CD4-positive, alpha-beta T cell (primary cell): ENCODE data around the gene TREH. TPM values are rescaled to one million over a fixed set of nuclear protein-coding genes. Genes with fewer than 3 reads are reported as not detected.
A peak's percentile ranks its signal among the peaks of the same experiment; 100 is the strongest.
"Not testable (repeated sequence)": the region's sequence is repeated elsewhere in the genome, so short reads cannot be mapped to it uniquely, and the experiment has no call there.

Source experiments
- ATAC-seq: fragments of 200-7000 bp; cut with Tn5 transposase; one replicate; pipeline ENCODE4 v1.10.0; 2022; ENCODE audit warnings: mild to moderate bottlenecking; ENCODE audit not compliant: poor library complexity
- CTCF ChIA-PET: fragments of 350-600 bp; sonication (Branson Sonifier 250); formaldehyde crosslinking; loops from one replicate; lab custom pipeline; 2021; ENCODE audit warnings: antibody characterized with exemption, inconsistent platforms; lab: Charles Lee
- POLR2A ChIA-PET: fragments of 350-600 bp; sonication (Branson Sonifier 250); formaldehyde crosslinking; loops from one replicate; lab custom pipeline; 2021; ENCODE audit warnings: antibody characterized with exemption, inconsistent platforms; lab: Charles Lee
- DNase-seq, 14 experiments: peaks; one replicate each; pipeline ENCODE4 v3.0.0-alpha.2; 2013 to 2020; ENCODE audit warnings: mixed read lengths in 2 of 14
- H3K27ac ChIP-seq, 2 donors: one replicate each; pipeline versions ENCODE4 v1.5.1 to v1.7.0; 2013; ENCODE audit warnings: low read length in 2 of 2, low read depth in 1 of 2, mild to moderate bottlenecking in 1 of 2
- H3K27me3 ChIP-seq, 2 experiments: 1 replicate in 1 of 2; 2 replicates in 1 of 2; pipeline versions ENCODE4 v1.6.1 to v1.7.0; 2013; ENCODE audit warnings: low read length in 2 of 2, control low read depth in 1 of 2, mild to moderate bottlenecking in 1 of 2, moderate library complexity in 1 of 2; ENCODE audit not compliant: insufficient read depth in 2 of 2, control insufficient read depth in 1 of 2
- H3K36me3 ChIP-seq: one replicate; pipeline ENCODE4 v1.6.1; 2013; ENCODE audit warnings: low read length, control low read depth; ENCODE audit not compliant: insufficient read depth
- H3K4me1 ChIP-seq: one replicate; pipeline ENCODE4 v1.6.1; 2013; ENCODE audit warnings: low read length, control low read depth; ENCODE audit not compliant: insufficient read depth
- H3K4me3 ChIP-seq: one replicate; pipeline ENCODE4 v1.5.1; 2013; ENCODE audit warnings: mild to moderate bottlenecking, low read length, moderate library complexity
- H3K9me3 ChIP-seq, 2 experiments: 1 replicate in 1 of 2; 2 replicates in 1 of 2; pipeline versions ENCODE4 v1.6.1 to v1.7.0; 2013; ENCODE audit warnings: low read length in 2 of 2, mild to moderate bottlenecking in 2 of 2, control low read depth in 1 of 2, moderate library complexity in 1 of 2; ENCODE audit not compliant: control insufficient read depth in 1 of 2, insufficient read depth in 1 of 2
- H3K27ac Mint-ChIP-seq: one replicate; pipeline ENCODE4 v1.8.0; 2020; ENCODE audit warnings: mixed read lengths
- H3K27me3 Mint-ChIP-seq: one replicate; pipeline ENCODE4 v1.8.0; 2021; ENCODE audit warnings: mixed read lengths
- H3K36me3 Mint-ChIP-seq: one replicate; pipeline ENCODE4 v1.8.0; 2021; ENCODE audit warnings: low read depth, mixed read lengths
- H3K4me1 Mint-ChIP-seq: one replicate; pipeline ENCODE4 v1.8.0; 2021; ENCODE audit warnings: low read depth, mixed read lengths
- H3K4me3 Mint-ChIP-seq: one replicate; pipeline ENCODE4 v1.8.0; 2020; ENCODE audit warnings: mild to moderate bottlenecking, mixed read lengths
- H3K9me3 Mint-ChIP-seq: one replicate; pipeline ENCODE4 v1.8.0; 2020; ENCODE audit warnings: mixed read lengths
- CTCF ChIP-seq: fragments of 200-600 bp; IDR thresholded peaks from one replicate; pipeline ENCODE4 v1.8.0; 2022; ENCODE audit warnings: antibody characterized with exemption, mild to moderate bottlenecking
- intact Hi-C, 2 experiments: fragments of 100-400 bp; cut with DNase I in 1 of 2; cut with micrococcal nuclease in 1 of 2; formaldehyde crosslinking; loops; one replicate each; pipeline versions ENCODE4 v1.15.1 to v1.9.0; 2023 to 2025; cut with DNase I, micrococcal nuclease
- total RNA-seq, 174 experiments: library from RNA in 2 of 174; stranded (reverse) in 2 of 174; gene quantifications; one replicate each; pipeline ENCODE4 v1.2.3 and lab custom pipeline; 2021 to 2026

The TREH gene
- total RNA-seq, 2 experiments from 2014 or later = not detected

- Mint-ChIP-seq H3K27ac (peak overlapping the region; percentile 69), H3K4me1 (peaks cover 61% of the 10 kb centered on the region), H3K36me3 (no peaks in the 10 kb centered on the region), H3K9me3 (no peaks in the 10 kb centered on the region), H3K4me3 (peak overlapping the region; percentile 77), H3K27me3 (no peaks in the 10 kb centered on the region)
- Histone ChIP-seq H3K4me3 (peak overlapping the region; percentile 46), H3K9me3 (peaks cover 0 to 6% of the 10 kb centered on the region in 2 experiments), H3K36me3 (no peaks in the 10 kb centered on the region), H3K4me1 (peaks cover 65% of the 10 kb centered on the region), H3K27ac (no peak overlapping the region), H3K27me3 (no peaks in the 10 kb centered on the region)
- TF ChIP-seq CTCF = peak; percentile 100
- POLR2A ChIA-PET = interaction anchor here (0.6 to 1.9 kb wide), 13 partner anchors 10 to 240 kb away, joined by 3 to 25 read pairs (median 4); partner anchors contain the start of gene DDX6
- CTCF ChIA-PET = interaction anchor here (0.6 to 2.6 kb wide), 50 partner anchors 9 to 308 kb away, joined by 3 to 21 read pairs (median 4); partner anchors contain the start of genes CENATAC, CXCR5, DDX6 and UPK2
- intact Hi-C loops = loop anchor here (1.0 to 10.0 kb wide), 6 partner anchors 57 to 266 kb away; partner anchors contain the start of genes UPK2 (in 2 of the 2) and DDX6 (in 1 of the 2)
- peak; percentile 72 to 92 (median 82) for DNase-seq
- ATAC-seq = peak; percentile 88
Observed at GRCh38 chr11:118689852-118690552, 10.6 kb upstream of the TREH start.

- Histone ChIP-seq H3K36me3 (no peaks in the 10 kb centered on the region), H3K4me1 (peaks cover 60% of the 10 kb centered on the region), H3K9me3 (peaks cover 0 to 6% of the 10 kb centered on the region in 2 experiments), H3K4me3 (peak overlapping the region; percentile 46), H3K27me3 (no peaks in the 10 kb centered on the region), H3K27ac (no peak overlapping the region)
- POLR2A ChIA-PET = interaction anchor here (0.6 to 1.9 kb wide), 14 partner anchors 10 to 254 kb away, joined by 3 to 25 read pairs (median 4); partner anchors contain the start of genes DDX6 and KMT2A
- H3K27ac Mint-ChIP-seq = no peak overlapping the region
- no peak for TF ChIP-seq CTCF
- CTCF ChIA-PET = interaction anchor here (0.6 to 2.6 kb wide), 50 partner anchors 10 to 308 kb away, joined by 3 to 21 read pairs (median 4); partner anchors contain the start of genes CENATAC, CXCR5, DDX6 and UPK2
- DNase-seq = peak in 2 of 14 experiments; percentile 17 to 49
- ATAC-seq = no peak
- peaks cover 57% of the 10 kb centered on the region for H3K4me1 Mint-ChIP-seq
- no peaks in the 10 kb centered on the region for H3K9me3 Mint-ChIP-seq
- intact Hi-C loops = loop anchor here in 1 of 2 experiments (5.0 kb wide), 1 partner anchor 208 kb away; no protein-coding TSS in a partner anchor
- no peak overlapping the region for H3K4me3 Mint-ChIP-seq
- H3K36me3 Mint-ChIP-seq = no peaks in the 10 kb centered on the region
- H3K27me3 Mint-ChIP-seq = no peaks in the 10 kb centered on the region
Observed at GRCh38 chr11:118689503-118689851, 10.0 kb upstream of the TREH start.

GRCh38 chr11:118688851-118689502 lies 9.5 kb upstream of the TREH start:
- H3K4me3 ChIP-seq = no peak overlapping the region
- Mint-ChIP-seq H3K36me3 (no peaks in the 10 kb centered on the region), H3K27ac (no peak overlapping the region), H3K27me3 (no peaks in the 10 kb centered on the region), H3K4me3 (no peak overlapping the region), H3K4me1 (peaks cover 54% of the 10 kb centered on the region), H3K9me3 (no peaks in the 10 kb centered on the region)
- no peaks in the 10 kb centered on the region for H3K27me3 ChIP-seq
- no peak for TF ChIP-seq CTCF
- H3K36me3 ChIP-seq = no peaks in the 10 kb centered on the region
- no peak for ATAC-seq
- intact Hi-C loops = loop anchor here in 1 of 2 experiments (5.0 kb wide), 1 partner anchor 208 kb away; no protein-coding TSS in a partner anchor
- H3K9me3 ChIP-seq = peaks cover 0 to 3% of the 10 kb centered on the region in 2 experiments
- peaks cover 55% of the 10 kb centered on the region for H3K4me1 ChIP-seq
- H3K27ac ChIP-seq = no peak overlapping the region
- DNase-seq = no peak
- ChIA-PET POLR2A (interaction anchor here (0.6 to 1.9 kb wide), 7 partner anchors 16 to 253 kb away, joined by 3 to 25 read pairs (median 5); partner anchors contain the start of genes DDX6 and KMT2A), CTCF (interaction anchor here (0.9 to 2.6 kb wide), 13 partner anchors 11 to 268 kb away, joined by 3 to 21 read pairs (median 8); partner anchors contain the start of genes DDX6 and UPK2)

- H3K27me3 ChIP-seq, H3K36me3 ChIP-seq, H3K27ac Mint-ChIP-seq, H3K36me3 Mint-ChIP-seq, H3K27me3 Mint-ChIP-seq, H3K27ac ChIP-seq, H3K9me3 Mint-ChIP-seq, H3K4me3 ChIP-seq, ATAC-seq, H3K9me3 ChIP-seq: not testable (repeated sequence)
- H3K4me1 ChIP-seq = peaks cover 49% of the 10 kb centered on the region
- peak in 3 of 14 experiments; percentile 30 to 73 (median 60) for DNase-seq
- Mint-ChIP-seq H3K4me1 (peaks cover 48% of the 10 kb centered on the region), H3K4me3 (peak overlapping the region; percentile 55)
- ChIA-PET CTCF (interaction anchor here (2.6 kb wide), 1 partner anchor 102 kb away, joined by 14 read pairs; the partner anchor contains the start of gene DDX6), POLR2A (interaction anchor here (0.8 to 1.0 kb wide), 2 partner anchors 11 to 103 kb away, joined by 3 read pairs; partner anchors contain the start of gene DDX6)
- intact Hi-C loops = loop anchor here in 1 of 2 experiments (5.0 kb wide), 1 partner anchor 209 kb away; no protein-coding TSS in a partner anchor
Observed at GRCh38 chr11:118688339-118688738, 8.9 kb upstream of the TREH start.
